ENCODE data around the gene PATZ1.
"Not testable (repeated sequence)": the region's sequence is repeated elsewhere in the genome, so short reads cannot be mapped to it uniquely, and the experiment has no call there.

Gene PATZ1

DNA sequence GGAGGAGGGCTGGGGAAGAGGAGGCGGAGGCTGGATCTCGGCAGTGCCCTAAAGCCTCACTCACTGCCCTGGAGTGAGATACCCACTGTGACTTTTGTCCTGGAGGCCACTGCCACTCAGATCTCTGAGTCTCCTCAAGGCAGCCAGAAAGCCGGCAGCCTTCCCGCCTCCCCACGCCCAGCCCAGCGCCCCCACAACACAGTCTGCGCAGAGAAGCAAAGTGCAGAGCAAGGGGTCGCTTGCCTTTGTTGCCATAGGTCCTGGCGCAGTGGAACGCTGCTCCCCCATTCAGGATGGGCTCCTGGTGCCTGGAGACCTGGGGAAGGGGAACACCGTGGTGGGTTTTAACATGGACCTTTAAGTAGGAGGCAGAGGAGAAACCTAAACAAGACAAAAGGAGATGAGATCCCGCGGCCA is 17.6 kb downstream of the PATZ1 start:
- no peak overlapping the region for H3K9ac ChIP-seq (ENCODE audit: low read depth, low read length)
- H3K36me3 ChIP-seq (ENCODE audit: control insufficient read depth, insufficient read depth, low read length) = peaks cover 46% of the 10 kb centered on the region

DNA sequence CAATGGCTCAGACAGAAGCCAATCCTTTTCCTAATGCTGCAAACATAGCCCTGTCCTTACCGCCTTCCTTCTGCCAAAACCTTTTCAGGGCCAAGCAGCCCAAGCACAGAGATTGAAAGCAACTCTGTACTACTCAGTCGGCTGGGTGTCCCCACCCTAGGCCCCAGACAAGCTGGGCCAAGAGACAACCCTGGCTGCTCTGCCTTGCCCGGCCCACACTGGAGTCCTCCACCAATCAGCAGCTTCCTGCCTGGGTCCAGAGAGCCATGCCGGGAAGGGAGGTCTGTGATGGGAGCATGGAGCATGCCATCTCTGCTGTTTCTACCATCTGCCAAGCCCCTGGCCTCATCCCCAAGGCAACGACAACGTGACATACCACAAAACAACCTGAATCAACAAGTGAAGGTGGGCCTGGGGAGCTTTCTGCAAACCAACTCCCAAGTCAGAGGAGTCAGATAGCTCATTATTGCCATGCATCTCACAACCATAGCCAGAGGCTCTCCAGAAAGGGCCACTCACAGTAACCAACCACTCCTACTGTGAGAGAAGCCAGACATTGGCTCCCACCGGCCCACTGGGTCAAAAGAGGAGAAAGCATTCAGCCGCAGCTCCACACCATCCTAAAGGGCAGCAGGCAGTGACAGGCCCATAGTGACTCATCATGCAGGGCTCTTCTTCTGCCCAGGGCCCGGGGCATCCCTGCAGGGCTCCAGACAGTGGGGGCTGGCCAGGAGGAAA is 18.2 kb downstream of the PATZ1 start:
- Histone ChIP-seq H3K4me3 (ENCODE audit: low read depth, low read length) (no peak overlapping the region), H3K4me1 (ENCODE audit: control insufficient read depth, insufficient read depth, low read length) (no peaks in the 10 kb centered on the region), H3K9me3 (ENCODE audit: control insufficient read depth, insufficient read depth, low read length) (no peaks in the 10 kb centered on the region), H3K9ac (ENCODE audit: low read depth, low read length) (no peak overlapping the region), H3K27me3 (ENCODE audit: control insufficient read depth, insufficient read depth, low read length) (no peaks in the 10 kb centered on the region), H3K36me3 (ENCODE audit: control insufficient read depth, insufficient read depth, low read length) (peaks cover 46% of the 10 kb centered on the region)

More for the DNA sequence above, 17.6 kb downstream of the PATZ1 start:
- Histone ChIP-seq H3K9me3 (ENCODE audit: control insufficient read depth, insufficient read depth, low read length) (no peaks in the 10 kb centered on the region), H3K4me3 (ENCODE audit: low read depth, low read length) (no peak overlapping the region), H3K27me3 (ENCODE audit: control insufficient read depth, insufficient read depth, low read length) (no peaks in the 10 kb centered on the region), H3K4me1 (ENCODE audit: control insufficient read depth, insufficient read depth, low read length) (no peaks in the 10 kb centered on the region)

DNA sequence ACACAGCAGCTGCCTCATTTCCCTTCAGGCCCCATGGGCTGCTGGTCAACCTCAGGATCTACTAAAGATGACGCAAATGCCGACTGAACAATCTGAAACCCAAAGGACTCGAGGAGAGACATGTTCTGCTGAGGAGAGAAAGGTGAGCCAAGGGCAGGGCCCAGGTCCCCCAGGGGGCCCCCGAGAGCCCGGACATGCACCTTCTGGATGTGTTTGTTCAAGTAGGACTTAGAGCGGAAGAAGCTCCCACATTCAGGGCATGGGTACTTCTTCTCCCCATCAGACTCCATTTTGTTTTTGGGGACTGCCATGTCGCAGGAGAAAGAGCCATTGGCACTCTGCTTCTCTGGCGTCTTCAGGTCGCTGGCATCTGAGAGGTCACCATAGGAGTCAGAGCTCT is 19.3 kb downstream of the PATZ1 start:
- Histone ChIP-seq H3K4me1 (ENCODE audit: control insufficient read depth, insufficient read depth, low read length) (no peaks in the 10 kb centered on the region), H3K4me3 (ENCODE audit: low read depth, low read length) (no peak overlapping the region), H3K9me3 (ENCODE audit: control insufficient read depth, insufficient read depth, low read length) (no peaks in the 10 kb centered on the region), H3K27me3 (ENCODE audit: control insufficient read depth, insufficient read depth, low read length) (no peaks in the 10 kb centered on the region), H3K36me3 (ENCODE audit: control insufficient read depth, insufficient read depth, low read length) (peaks cover 41% of the 10 kb centered on the region), H3K9ac (ENCODE audit: low read depth, low read length) (no peak overlapping the region)

DNA sequence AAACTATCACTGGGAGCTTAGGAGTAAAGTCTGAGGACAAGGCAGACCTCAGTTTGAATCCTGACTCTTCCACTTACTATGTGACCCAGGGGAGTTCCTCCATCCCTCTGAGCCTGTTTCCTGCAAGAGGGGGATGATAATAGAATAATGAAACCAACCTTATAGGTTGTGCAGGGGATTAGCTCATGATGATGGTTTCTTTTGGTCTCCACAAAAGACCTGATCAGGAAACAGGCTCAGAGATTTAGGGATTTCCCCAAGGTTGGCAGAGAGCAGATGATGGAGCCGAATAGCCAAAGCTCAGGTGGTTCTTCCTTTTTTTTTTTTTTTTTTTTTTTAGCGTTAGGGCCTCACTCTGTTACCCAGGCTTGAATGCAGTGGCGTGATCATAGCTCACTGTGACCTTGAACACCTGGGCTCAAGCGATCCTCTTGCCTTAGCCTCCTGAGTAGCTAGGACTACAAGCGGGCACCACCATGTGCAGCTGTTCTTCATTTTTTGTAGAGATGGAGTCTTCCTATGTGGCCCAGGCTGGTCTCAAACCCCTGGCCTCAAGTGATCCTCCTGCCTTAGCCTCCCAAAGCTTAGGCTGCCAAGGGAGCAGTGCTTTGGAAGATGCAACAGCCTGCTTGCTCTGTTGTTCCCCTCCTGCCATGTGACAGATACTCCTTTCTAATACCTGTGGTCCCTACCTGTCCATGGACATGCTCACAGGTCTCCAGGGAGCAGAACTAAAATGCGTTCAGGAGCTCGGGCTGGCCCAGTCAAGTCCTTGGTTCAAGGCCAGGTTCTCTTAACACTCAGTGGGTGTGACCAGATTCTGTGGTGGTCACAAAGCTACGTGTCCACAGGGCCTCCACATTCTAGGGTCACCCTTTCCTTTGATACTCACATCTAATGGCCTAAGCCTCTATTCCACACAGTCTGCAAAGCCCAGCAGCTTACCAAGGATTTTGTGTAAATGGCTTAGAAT is 22.3 kb downstream of the PATZ1 start:
- H3K4me1 ChIP-seq (ENCODE audit: control insufficient read depth, insufficient read depth, low read length) = no peaks in the 10 kb centered on the region
- H3K27me3 ChIP-seq (ENCODE audit: control insufficient read depth, insufficient read depth, low read length) = no peaks in the 10 kb centered on the region
- H3K9ac ChIP-seq (ENCODE audit: low read depth, low read length) = no peak overlapping the region
- H3K9me3 ChIP-seq (ENCODE audit: control insufficient read depth, insufficient read depth, low read length) = no peaks in the 10 kb centered on the region
- peaks cover 30% of the 10 kb centered on the region for H3K36me3 ChIP-seq (ENCODE audit: control insufficient read depth, insufficient read depth, low read length)
- H3K4me3 ChIP-seq (ENCODE audit: low read depth, low read length) = no peak overlapping the region

DNA sequence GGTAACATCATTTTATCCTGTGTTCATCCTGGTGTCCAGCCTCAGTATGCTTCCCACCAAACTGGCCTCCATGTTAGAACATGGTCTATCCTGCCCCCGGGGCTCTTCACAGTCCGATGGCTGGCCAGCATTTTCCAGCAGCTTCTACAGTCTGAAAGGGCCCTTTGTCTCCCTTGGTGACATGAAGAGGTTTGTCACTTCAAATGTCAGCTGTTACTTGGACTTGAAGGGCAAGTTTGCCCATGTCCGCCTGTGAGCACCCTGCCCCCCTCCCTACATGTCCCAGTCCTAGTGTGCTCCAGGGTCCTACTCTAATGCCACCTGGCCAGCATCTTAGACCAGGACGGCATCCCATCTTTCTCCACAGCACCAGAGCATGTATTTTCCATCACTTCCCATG is 24.7 kb downstream of the PATZ1 start:
- Histone ChIP-seq H3K27me3 (ENCODE audit: control insufficient read depth, insufficient read depth, low read length) (no peaks in the 10 kb centered on the region), H3K4me1 (ENCODE audit: control insufficient read depth, insufficient read depth, low read length) (no peaks in the 10 kb centered on the region), H3K4me3 (ENCODE audit: low read depth, low read length) (no peak overlapping the region), H3K9me3 (ENCODE audit: control insufficient read depth, insufficient read depth, low read length) (no peaks in the 10 kb centered on the region), H3K36me3 (ENCODE audit: control insufficient read depth, insufficient read depth, low read length) (peaks cover 7% of the 10 kb centered on the region), H3K9ac (ENCODE audit: low read depth, low read length) (no peak overlapping the region)

DNA sequence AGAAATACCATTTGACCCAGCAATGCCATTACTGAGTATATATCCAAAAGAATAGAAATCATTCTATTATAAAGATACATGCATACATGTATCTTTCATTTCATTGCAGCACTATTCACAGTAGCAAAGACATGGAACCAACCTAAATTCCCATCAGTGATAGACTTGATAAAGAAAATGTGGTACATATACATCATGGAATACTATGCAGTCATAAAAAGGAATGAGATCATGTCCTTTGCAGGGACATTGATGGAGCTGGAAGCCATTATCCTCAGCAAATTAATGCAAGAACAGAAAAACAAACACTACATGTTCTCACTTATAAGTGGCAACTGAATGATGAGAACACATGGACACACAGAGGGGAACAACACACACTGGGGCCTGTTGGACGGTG is 31.9 kb downstream of the PATZ1 start:
- not testable (repeated sequence) for H3K9me3 ChIP-seq (ENCODE audit: control insufficient read depth, insufficient read depth, low read length); H3K9ac ChIP-seq (ENCODE audit: low read depth, low read length)

DNA sequence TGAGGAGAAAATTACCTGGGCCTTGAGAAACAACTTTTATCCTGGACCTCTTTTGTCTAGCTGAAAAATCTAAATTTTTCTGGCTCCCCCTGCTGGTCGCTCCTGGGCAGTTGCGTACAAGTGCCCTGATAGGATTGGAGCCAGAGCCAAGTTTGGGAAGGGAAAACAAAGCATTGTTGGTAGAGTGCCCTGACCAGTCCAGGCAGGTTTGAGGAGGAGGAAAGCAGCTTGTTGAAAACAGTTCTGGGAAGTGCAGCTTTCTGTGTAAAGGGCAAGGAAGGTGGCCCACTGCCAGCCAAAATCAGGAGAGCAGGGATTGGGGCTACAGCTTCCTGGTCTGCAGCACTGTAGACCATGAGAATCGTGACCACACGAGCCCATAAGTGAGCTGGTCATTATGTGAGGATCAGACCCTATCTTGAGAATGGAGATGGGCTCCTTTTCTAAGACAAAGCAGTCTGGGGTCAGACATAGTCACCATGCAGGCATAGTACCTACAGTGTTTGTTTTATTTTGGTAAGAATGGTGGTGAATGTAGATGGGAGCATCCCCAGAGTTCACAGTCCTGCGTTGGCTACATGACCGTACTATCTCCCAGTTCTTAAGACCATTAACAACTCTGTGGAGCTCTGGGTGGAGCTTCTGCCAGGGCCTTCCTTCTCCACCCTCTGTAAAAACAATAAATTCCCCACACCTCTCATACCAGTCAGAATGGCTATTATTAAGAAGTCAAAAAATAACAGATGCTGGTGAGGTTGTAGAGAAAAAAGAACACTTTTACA is 32.6 kb downstream of the PATZ1 start:
- Histone ChIP-seq H3K36me3 (ENCODE audit: control insufficient read depth, insufficient read depth, low read length) (no peaks in the 10 kb centered on the region), H3K9me3 (ENCODE audit: control insufficient read depth, insufficient read depth, low read length) (no peaks in the 10 kb centered on the region), H3K9ac (ENCODE audit: low read depth, low read length) (peak overlapping the region; percentile 26), H3K4me1 (ENCODE audit: control insufficient read depth, insufficient read depth, low read length) (peaks cover 4% of the 10 kb centered on the region), H3K4me3 (ENCODE audit: low read depth, low read length) (no peak overlapping the region), H3K27me3 (ENCODE audit: control insufficient read depth, insufficient read depth, low read length) (no peaks in the 10 kb centered on the region)

More for the DNA sequence above, 31.9 kb downstream of the PATZ1 start:
- not testable (repeated sequence) for H3K4me1 ChIP-seq (ENCODE audit: control insufficient read depth, insufficient read depth, low read length); H3K36me3 ChIP-seq (ENCODE audit: control insufficient read depth, insufficient read depth, low read length); H3K27me3 ChIP-seq (ENCODE audit: control insufficient read depth, insufficient read depth, low read length); H3K4me3 ChIP-seq (ENCODE audit: low read depth, low read length)

DNA sequence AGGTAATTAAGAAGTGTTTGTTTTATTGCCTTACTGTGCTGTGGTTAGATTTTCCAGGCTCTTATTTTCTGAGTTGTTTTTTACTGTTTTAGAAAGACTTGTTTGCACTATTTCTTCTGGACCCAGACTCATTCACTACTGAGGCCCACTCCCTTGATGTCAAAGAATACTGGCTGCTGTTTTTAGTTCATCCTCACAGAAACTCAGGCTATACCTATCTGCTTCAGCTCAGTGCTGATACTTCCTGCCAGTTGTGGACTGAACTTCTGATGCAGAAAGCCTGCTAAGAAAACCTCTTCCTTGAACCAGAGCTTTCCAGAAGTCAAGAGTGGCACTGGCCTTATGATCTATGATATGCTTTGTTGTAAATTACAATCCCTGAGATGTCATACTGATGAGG is 38.0 kb downstream of the PATZ1 start:
- no peaks in the 10 kb centered on the region for H3K36me3 ChIP-seq (ENCODE audit: control insufficient read depth, insufficient read depth, low read length)
- no peaks in the 10 kb centered on the region for H3K27me3 ChIP-seq (ENCODE audit: control insufficient read depth, insufficient read depth, low read length)
- no peak overlapping the region for H3K4me3 ChIP-seq (ENCODE audit: low read depth, low read length)
- no peak overlapping the region for H3K9ac ChIP-seq (ENCODE audit: low read depth, low read length)
- H3K4me1 ChIP-seq (ENCODE audit: control insufficient read depth, insufficient read depth, low read length) = no peaks in the 10 kb centered on the region
- H3K9me3 ChIP-seq (ENCODE audit: control insufficient read depth, insufficient read depth, low read length) = no peaks in the 10 kb centered on the region

DNA sequence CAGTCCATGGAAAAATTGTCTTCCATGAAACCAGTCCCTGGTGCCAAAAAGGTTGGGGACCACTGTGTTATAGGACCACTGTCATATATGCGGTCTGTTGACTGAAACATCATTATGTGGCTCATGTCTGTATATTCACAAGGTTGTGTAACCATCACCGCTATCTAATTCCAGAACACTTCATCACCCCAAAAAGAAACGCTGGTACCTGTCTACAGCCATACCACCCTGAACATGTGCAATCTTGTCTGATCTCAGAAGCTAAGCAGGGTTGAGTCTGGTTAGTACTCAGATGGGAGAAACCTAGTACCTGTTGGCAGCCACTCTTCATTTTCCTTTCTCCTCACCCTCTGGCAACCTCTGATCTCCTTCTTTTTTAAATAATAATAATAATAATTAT is 41.0 kb downstream of the PATZ1 start:
- H3K9me3 ChIP-seq (ENCODE audit: control insufficient read depth, insufficient read depth, low read length) = no peaks in the 10 kb centered on the region

DNA sequence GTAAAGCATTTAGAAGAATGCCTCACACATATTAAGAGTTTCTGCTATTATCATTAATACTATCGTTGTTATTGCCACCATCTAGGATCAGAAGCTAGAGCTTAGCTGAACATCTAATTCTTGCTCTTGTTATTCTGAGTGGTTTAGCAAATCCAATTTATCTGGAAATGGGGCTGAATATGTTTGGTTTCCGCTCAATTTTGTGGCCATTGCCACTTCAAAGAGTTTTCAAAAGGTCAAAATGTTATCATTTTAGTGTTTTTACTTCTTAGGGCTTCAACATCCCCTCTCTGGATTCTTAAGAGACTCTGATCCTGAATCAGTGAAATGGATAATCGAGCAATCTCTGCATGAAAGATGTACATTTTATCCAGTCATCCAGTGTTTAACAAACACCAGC is 43.6 kb downstream of the PATZ1 start:
- no peaks in the 10 kb centered on the region for H3K4me1 ChIP-seq (ENCODE audit: control insufficient read depth, insufficient read depth, low read length)
- H3K9ac ChIP-seq (ENCODE audit: low read depth, low read length) = no peak overlapping the region
- no peaks in the 10 kb centered on the region for H3K36me3 ChIP-seq (ENCODE audit: control insufficient read depth, insufficient read depth, low read length)
- no peaks in the 10 kb centered on the region for H3K9me3 ChIP-seq (ENCODE audit: control insufficient read depth, insufficient read depth, low read length)
- no peak overlapping the region for H3K4me3 ChIP-seq (ENCODE audit: low read depth, low read length)
- H3K27me3 ChIP-seq (ENCODE audit: control insufficient read depth, insufficient read depth, low read length) = peaks cover 4% of the 10 kb centered on the region

More for the DNA sequence above, 41.0 kb downstream of the PATZ1 start:
- peaks cover 2% of the 10 kb centered on the region for H3K27me3 ChIP-seq (ENCODE audit: control insufficient read depth, insufficient read depth, low read length)
- H3K9ac ChIP-seq (ENCODE audit: low read depth, low read length) = no peak overlapping the region
- H3K4me1 ChIP-seq (ENCODE audit: control insufficient read depth, insufficient read depth, low read length) = no peaks in the 10 kb centered on the region
- H3K36me3 ChIP-seq (ENCODE audit: control insufficient read depth, insufficient read depth, low read length) = no peaks in the 10 kb centered on the region
- no peak overlapping the region for H3K4me3 ChIP-seq (ENCODE audit: low read depth, low read length)

DNA sequence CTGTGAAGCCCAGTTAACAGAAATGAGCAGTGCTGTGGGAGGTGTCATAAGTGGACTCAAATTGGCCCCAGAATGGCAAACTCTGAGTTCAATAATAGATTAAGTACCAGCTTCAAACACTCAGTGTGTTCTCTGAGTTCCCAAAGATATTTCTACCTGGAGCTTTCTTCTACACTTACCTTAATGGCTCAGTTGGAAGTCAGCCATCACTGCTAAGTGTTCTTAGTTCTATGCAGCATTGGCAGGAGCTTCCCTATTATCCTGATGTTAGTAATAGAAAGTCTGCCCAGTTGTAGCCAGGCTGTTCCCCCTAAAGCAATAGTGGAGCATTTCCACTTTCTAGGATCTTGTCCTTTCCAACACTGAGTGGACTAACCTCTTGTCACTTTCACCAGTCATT is 44.1 kb downstream of the PATZ1 start:
- Histone ChIP-seq H3K4me1 (ENCODE audit: control insufficient read depth, insufficient read depth, low read length) (no peaks in the 10 kb centered on the region), H3K9ac (ENCODE audit: low read depth, low read length) (no peak overlapping the region), H3K9me3 (ENCODE audit: control insufficient read depth, insufficient read depth, low read length) (no peaks in the 10 kb centered on the region), H3K27me3 (ENCODE audit: control insufficient read depth, insufficient read depth, low read length) (peaks cover 4% of the 10 kb centered on the region), H3K4me3 (ENCODE audit: low read depth, low read length) (no peak overlapping the region), H3K36me3 (ENCODE audit: control insufficient read depth, insufficient read depth, low read length) (no peaks in the 10 kb centered on the region)

All from iPS-15b (cell line).